Measurements from ENCODE around the gene ZDHHC21. TPM values are rescaled to one million over a fixed set of nuclear protein-coding genes. Genes with fewer than 3 reads are reported as not detected.

Gene ZDHHC21
- total and polyA plus RNA-seq, 2 donors (not counting 3 experiments of a cell fraction or from before 2014, with no cell fraction given) = 7.2 to 25.9 TPM

GRCh38 chr9:14677872-14678271 is 15.4 kb downstream of the ZDHHC21 start:
- no peak overlapping the region for H2AFZ ChIP-seq (ENCODE audit: low read depth, low read length)
- no peaks in the 10 kb centered on the region for H3K9me1 ChIP-seq (replicated peaks; ENCODE audit: control insufficient read depth, extremely low read depth, insufficient read depth, low read length)
- no peak overlapping the region for H3K9ac ChIP-seq (replicated peaks; ENCODE audit: extremely low read depth, insufficient read depth, low read length)
- H3K4me1 ChIP-seq (ENCODE audit: control insufficient read depth, extremely low read depth, insufficient read depth, low read length) = no peaks in the 10 kb centered on the region
- H3K4me2 ChIP-seq (ENCODE audit: insufficient read depth, low read length) = no peak overlapping the region
- peaks cover 63% of the 10 kb centered on the region for H3K79me2 ChIP-seq (ENCODE audit: control insufficient read depth, insufficient read depth, low read length)
- dilution Hi-C loops (cut with MboI; ENCODE audit: extremely low pct_ligation_motif_present, low sequenced_read_pairs) (no loop called here), intact Hi-C loops (cut with micrococcal nuclease) (no loop called here)
- no peaks in the 10 kb centered on the region for H3K9me3 ChIP-seq (replicated peaks; ENCODE audit: control insufficient read depth, insufficient read depth, low read length)
- H4K20me1 ChIP-seq (replicated peaks; ENCODE audit: control insufficient read depth, extremely low read depth, insufficient read depth, low read length) = no peaks in the 10 kb centered on the region
- no peak overlapping the region for H3K4me3 ChIP-seq (replicated peaks in 1 of 3; ENCODE audit: insufficient read depth in 1 of 3, low read depth in 1 of 3, low read length in 3 of 3)
- ChIA-PET POLR2A (no interaction called here), CTCF (interaction anchor here (1.8 kb wide), 1 partner anchor 17 kb away, joined by 7 read pairs; no protein-coding TSS in a partner anchor)
- no peak for FAIRE-seq
- no peaks in the 10 kb centered on the region for H3K27me3 ChIP-seq (ENCODE audit: control insufficient read depth in 2 of 2, insufficient read depth in 2 of 2, low read length in 2 of 2)
- TF ChIP-seq GATA2 (IDR thresholded peaks at IDR 0.05; ENCODE audit: insufficient read depth, insufficient read length, low read depth, low read length) (no peak), FOS (IDR thresholded peaks at IDR 0.05; ENCODE audit: borderline replicate concordance, insufficient read depth, low read length) (no peak), MAX (IDR thresholded peaks at IDR 0.05; ENCODE audit: insufficient read depth, insufficient read length) (no peak), EZH2 (IDR thresholded peaks at IDR 0.05; ENCODE audit: borderline replicate concordance, low read depth, low read length, severe bottlenecking) (no peak), JUN (IDR thresholded peaks at IDR 0.05; ENCODE audit: borderline replicate concordance, insufficient read depth, insufficient read length, low read depth) (no peak), POLR2A (IDR thresholded peaks at IDR 0.05; ENCODE audit: low read depth, low read length) (no peak), MYC (IDR thresholded peaks at IDR 0.05; ENCODE audit: low read depth, low read length) (no peak), POLR2AphosphoS5 (IDR thresholded peaks at IDR 0.05; ENCODE audit: insufficient read depth, low read depth, low read length) (no peak), CTCF (IDR thresholded peaks at IDR 0.05; ENCODE audit: extremely low read depth in 1 of 2, insufficient read depth in 1 of 2, low read depth in 1 of 2, low read length in 2 of 2) (no peak)
- no peak for DNase-seq (ENCODE audit: low read depth, low spot score)
- BruUV-seq (replicated peaks) = no TSS peak
- no peak overlapping the region for H3K27ac ChIP-seq (ENCODE audit: insufficient read depth, low read depth, low read length)
- peaks cover 2 to 13% of the 10 kb centered on the region in 2 experiments for H3K36me3 ChIP-seq (ENCODE audit: control insufficient read depth in 2 of 2, extremely low read depth in 1 of 2, insufficient read depth in 2 of 2, low read length in 2 of 2)
